HG03558 (cell line): ENCODE data around the gene ZXDC.

Experiments used
- ATAC-seq: cut with Tn5 transposase; IDR thresholded peaks from one replicate; pipeline ENCODE4 v1.9.1; 2021; ENCODE audit warnings: moderate number of reproducible peaks; ENCODE audit not compliant: unreplicated experiment; ENCODE audit errors: extremely low read depth

Gene ZXDC

DNA sequence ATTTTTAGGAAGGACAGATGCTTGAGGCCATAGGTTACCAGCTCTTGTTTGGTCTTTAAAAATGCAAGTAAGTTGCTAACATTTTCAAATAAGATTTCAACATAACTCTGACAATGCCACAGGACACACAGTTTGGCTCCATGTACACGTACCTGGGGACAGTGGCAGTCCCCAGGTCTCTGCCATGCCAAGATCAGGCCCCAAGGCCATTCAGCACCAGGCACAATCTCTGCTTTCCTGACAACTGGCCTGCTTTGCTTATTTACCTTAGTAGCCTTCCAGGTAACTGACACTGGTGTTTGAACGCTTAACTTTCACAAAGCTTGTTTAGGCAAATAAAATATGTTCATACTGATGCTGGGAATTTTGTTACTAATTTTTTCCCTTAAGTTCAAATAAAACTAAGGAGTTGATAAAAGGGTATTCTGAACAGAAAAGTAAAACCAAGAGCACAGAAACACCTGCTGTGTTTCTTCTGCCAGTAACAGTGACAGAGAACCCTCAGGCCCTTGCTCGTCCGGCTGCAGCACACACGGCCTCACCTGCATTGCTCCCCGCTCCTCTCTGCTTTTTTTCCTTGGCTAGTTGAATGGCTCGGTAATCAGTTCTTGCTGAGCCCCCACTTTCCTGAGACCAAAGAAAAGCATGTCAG is 16.5 kb downstream of the ZXDC start:
- ATAC-seq = no peak

DNA sequence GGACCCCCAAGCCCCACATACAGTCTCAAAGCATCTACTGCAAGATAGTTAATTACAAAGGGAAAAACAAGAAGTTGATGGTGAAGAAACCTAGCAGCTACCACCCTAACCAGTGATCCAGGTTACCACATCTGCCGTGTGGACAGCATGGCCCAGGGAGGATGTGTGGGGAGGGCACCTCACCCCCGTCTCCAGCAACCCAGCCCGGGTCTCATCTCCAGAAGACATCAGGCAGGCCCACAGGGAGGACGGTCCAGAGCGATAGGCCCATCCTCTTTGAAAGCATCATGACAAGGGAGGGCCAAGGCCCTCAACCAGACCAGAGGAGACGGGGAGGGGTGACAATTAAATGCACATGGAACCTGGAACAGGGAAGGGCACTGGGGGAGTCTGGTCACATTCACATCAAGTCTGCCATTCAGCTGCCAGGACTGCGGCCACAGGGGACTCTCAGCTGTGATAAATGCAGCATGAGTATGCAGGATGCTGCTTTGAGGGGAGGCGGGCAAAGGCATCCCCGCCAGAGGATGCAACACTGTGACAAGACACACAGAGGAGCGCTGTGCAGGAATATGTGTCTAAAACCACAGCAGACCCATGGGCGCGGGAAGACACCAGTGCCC is 18.8 kb downstream of the ZXDC start:
- no peak for ATAC-seq

DNA sequence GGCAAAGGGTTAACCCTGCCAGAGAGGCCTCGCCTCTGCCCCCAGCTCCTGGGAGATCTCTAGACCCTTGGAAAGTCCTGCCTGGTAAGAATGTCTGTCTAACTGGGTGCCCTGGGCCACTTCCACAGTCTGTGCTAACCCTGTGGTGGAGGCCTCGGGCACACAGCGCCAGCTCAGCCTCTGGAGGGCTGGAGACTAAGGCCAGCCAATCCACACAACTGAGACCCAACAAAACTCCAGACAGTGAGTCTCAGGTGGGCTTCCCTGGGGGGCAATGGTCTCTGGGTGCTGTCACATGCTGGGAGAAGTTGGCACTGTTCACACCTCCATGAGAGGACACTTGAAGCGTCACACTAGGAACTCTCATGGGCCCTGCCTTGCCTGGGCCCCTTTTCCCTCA is 19.5 kb downstream of the ZXDC start:
- no peak for ATAC-seq

DNA sequence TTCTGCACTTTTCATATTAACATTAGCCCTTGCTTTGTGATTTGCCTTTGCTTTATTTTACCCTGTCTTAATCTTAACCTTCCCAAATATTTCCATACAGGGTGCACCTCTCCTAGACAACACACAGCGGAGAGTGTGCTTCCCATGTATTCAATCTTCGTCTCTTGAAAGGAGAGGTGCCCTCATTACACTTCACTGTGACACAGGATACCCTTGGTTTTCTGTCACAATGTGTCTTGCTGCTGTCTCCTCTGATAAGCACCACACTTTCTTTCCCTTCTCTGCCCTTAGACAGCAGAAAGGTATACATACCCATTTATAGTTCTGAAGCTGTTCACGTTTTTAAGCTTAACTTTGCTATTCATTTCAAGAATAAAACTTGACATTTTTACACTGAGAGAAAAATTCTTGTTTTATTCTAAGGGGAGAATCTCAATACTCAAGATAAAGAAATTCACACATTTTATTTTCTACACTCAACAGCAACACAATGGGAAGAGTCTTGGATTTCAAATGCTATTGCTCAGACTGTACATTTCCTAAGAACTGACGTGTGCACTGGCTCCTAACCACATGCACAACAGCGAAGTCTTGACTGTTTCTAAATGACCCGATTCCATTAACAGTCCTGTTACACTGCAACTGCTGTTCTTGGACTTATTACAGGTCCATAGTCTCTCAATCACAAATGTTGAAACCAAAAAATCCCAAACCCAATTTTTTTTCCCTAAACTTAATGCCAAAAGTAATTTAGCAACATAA is 21.1 kb downstream of the ZXDC start:
- ATAC-seq = no peak

DNA sequence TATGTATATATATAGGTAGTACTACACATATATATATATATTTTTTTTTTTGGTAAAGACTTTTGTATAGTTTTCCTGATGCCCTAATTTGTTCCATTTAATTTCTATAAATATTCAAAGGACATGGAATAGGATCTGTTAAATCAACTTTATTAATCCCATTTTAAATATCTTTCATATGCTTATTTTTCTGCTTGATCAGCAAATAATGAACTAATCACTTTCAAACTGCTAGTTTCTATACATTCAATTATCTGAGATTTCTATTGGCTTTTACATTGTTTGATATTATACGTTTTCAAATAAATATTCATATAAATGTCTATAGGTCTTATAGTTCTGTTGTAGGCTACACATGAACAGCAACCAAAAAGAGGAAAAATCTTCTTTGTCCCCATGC is 21.7 kb downstream of the ZXDC start:
- ATAC-seq = no peak

DNA sequence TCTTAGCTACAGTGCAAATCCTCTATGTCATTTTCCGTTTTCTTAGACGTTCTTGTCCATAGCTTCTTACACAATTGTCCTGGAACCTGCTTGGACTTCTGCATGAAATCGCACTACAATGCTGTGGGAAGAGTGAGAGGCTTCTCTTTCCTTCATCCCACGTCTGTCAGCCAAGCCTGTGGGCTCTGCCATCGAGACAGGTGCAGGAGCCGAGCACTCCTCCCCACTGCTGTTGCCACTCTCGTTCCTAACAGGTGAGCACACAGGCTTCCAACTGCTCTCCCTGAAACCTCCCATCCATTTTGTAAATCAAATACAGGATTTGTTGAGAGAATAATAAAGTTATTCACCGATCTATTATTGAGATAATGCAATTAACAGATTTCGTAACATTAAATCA is 23.5 kb downstream of the ZXDC start:
- no peak for ATAC-seq

DNA sequence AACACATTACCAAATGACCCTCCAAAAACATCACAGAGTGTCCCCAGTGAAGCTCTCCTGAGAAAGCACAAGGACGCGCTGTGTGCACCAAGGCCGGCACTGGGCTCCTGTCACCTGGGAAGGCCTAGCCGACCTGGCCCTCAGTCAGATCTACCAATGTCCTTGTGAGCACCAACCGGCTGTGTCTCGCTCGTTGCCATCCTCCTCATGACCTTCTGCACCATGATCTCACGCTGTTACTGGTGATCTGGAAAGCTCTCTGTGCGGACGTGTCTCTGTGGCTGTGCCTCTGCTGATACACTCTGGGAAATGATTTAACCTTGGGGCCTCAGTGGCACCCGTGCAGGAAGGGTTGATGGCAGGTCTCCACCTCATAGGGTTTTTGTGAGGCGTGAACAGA is 24.2 kb downstream of the ZXDC start:
- no peak for ATAC-seq

DNA sequence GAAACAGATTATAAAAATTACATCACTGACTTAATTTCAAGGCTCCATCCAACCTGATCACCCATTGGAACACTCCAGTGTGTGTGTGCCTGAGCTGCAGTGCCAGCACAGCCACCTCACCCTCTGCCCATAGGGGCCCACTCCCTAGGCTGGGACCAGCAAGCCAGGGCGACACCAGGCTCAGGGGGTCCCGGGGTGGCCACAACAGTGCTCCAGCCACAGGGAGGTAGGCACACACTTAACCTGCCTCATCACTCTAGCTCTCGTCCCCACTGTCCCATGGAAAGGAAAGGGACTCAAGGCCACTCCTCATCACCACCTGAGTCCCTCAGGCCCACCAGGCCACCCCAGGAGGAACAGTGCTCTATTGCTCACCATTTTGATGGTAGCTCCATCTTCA is 24.9 kb downstream of the ZXDC start:
- ATAC-seq = no peak

DNA sequence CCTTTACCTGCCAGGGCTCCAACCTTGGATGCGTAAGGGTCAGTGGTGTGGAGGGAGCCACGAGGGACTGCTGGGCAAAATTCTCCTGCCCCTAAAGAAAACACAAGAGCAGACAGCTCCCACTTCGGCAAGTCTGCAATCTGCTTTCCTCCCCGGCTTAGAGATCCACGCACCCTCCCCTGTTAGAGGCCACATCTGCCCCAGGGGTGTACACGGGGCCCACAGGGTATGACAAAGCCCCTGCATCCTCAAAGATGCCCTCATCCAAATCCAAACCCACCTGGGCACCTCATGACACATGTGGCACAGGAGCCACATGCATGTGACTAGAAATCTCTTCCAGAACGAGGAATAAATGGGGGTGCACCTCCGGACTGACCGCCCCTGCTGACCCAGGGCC is 25.5 kb downstream of the ZXDC start:
- ATAC-seq = no peak

DNA sequence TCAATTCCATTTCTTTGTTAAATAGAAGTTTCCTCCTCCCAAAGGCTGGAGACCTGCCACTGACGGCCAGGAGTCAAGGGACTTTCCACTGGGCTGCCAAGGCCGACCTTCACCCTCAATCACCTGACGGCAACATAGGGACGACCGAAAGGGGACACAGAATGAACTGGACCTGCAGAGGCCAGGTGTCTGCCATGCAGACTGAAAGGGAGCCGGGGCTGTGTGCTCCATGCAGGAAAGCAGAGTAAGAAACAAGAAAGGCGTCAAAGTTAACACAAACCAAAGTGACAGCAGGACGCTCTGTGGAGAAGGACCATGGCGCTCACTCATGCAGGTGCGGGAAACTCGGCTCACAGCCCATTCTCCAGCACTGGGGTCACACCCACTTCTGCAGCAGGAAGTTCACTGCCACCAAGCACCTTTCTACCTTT is 26.1 kb downstream of the ZXDC start:
- no peak for ATAC-seq

DNA sequence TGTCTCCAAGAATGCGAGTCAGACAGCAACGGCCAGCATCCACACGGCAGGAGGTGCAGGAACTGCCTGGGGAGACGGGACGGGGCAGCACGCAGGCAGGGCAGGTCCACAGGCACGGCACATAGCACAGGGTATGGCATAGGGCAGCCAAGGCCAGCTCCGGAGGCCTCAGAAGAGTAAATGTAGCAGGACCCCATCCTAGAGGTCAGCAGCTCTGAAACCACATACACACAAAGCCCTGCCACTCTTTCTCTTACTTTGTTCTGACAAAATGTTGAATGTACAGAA is 26.9 kb downstream of the ZXDC start:
- no peak for ATAC-seq

DNA sequence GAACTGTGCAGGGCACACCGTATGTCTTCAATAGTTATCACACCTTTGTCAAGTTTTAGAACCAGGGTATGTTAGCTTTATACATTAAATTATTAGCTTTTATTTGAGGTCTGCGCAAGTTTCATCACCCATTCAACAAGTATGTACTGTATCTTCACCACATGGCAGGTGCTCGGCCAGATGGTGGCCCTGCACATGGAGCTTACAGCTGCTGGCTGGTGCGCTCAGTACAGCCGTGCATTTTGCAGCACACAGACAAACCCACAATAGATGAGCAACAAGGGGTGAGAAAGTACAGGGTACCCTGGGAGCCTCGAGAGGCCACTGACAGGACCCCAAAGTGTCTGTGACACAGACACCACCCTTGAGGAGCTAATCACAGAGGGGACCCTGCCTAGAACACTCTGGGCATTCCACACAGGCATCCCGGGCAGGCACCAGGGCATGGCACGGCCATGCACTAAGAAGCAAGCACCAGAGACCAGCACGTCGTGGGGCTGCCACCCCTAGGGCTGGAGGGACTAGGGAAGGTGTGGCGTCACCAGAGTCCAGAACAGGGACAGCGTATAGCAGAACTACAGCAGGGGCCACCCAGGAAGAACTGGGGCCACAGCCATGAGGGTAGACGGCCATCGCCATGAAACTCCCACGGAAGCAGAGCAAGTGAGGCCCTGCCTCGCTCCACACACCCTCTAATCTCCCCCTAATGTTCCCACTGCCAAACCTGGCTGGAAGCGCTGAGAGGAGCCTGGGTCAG is 27.4 kb downstream of the ZXDC start:
- ATAC-seq = no peak

DNA sequence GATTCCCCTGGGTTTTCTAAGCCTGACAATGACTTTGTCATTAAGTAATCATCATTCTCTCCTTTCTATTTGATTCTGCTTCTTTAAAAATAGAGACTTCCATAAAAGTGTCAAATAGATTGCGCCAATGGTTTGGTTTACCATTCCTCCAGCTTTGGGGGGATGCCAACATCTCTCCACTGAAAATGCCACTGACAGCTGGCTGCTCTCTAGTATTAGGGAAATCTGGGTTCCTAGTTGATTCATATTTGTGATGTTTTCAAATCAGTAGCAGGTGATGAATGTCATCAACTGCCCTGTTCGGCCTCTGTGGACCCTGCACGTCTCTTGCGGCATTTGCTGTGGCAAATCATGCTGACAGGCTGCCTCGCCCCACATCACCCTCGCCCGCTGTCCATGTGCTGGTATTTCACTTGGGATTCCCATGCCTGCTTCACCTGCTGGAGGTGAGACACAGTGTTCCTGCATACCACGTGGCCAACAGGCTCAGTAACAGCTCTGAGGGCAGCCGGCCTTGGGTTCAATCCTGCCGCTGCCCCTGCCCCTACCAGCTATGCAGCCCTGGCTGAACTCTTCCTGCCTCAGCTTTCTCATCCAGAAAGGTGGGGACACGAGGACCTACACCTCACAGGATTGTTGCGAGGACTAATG is 28.1 kb downstream of the ZXDC start:
- no peak for ATAC-seq

DNA sequence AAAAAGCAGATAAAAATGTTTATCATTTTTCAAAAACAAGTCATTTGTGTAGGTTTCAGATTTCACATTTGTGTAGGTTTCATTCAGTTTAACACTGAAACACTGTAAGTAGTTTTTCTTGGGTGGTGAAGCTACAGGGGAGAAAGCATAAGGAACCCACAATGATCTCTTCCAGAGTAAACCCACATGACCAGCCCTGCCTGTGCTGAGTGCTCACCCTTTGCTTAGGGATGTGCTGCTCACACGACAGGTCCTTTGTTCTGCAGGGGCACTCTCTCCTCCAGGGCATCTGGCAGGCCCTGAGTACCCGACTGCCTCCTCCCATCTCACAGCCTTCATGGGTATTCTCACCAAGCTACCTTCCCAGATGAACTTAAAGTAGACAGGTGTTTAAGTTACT is 28.9 kb downstream of the ZXDC start:
- no peak for ATAC-seq

DNA sequence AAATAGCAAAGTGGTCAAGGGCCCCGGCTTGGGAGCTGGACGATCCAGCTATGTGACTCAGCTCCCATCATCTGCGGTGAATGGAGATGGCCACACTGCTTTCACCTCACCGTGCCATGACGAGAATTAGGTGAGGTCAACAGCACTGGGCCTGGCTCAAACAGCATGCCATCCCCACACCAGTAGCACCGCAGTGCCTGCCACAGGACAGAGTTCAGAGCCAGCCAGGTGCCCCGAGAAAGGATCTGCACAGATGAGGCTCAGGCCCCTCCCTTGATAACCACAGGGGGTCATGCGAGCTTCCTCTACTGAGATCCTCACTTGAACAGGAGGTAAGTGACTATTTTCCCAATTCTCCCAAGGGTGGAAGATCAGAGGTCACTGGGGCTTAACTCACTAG is 29.4 kb downstream of the ZXDC start:
- ATAC-seq = no peak

DNA sequence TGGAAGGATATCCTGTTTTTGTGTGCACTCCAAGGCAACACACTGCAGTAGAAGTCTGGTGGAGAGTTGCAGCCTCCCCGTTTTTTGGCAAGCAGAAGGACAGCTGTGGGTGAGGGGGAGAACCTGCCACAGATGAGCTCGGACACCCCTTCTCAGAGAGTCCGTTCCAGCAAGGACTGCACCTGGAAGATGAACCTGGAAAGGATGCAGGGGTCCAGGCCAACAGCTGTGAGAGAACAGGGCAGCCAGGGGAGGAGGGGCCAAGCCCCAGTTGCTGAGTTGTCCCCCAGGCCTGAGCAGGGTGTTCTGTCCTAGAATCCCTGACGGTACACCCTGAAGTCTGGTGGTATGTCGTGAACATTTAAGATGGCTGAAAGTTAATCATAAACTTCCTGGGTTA is 30.2 kb downstream of the ZXDC start:
- ATAC-seq = no peak

DNA sequence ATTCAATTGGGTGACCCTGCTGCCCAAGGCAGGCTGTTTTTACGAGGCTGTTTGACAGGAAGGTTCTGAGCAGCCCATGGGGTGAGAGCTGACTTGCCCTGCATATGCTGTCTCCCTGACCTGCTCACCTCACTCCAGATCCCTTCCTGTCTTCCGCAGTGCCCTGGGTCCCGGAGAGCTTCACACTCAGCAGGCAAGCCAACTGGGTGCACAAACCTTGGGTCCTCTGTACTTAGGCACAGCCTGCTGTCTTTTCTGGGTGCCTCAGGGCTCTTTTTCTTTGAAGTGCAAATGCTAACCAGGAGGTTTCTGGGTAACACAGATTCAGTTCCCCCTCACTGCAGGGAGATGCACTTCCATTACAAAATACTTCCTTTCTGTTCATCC is 32.8 kb downstream of the ZXDC start:
- ATAC-seq = no peak

DNA sequence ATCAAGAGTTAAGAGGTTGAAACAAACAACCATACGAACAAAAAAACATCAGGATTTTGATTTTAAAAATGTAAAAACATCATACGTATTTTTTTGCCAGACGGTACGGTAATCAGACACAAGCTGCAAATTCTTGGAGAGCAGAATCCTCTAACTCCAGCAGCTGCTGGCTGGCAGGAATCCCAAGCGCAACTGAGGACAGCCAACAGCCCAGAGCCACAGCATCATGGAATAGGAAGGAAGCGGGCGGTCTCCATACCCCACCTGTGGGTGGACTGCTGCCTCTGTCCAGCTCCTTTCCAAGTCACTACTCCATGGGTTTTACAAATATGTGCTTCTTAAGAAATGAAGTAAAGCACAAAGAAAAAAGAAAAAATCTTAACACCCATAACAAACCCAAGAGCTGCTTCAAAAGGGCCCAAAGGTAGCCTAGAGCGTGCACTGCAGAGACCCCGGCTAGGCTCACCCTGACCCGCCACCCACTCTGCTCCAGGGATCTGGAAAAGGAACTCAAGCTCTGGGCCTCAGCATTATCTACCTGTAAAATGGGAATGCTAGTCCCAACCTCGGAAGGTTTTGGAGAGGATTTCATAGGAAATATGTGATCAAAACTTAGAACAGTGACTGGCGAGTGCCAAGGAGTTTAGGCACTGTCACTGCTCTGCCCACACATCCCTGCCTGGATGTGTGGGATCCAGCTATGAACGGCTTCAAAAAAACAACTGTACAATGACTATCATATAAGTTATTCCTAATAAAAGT is 33.4 kb downstream of the ZXDC start:
- no peak for ATAC-seq

DNA sequence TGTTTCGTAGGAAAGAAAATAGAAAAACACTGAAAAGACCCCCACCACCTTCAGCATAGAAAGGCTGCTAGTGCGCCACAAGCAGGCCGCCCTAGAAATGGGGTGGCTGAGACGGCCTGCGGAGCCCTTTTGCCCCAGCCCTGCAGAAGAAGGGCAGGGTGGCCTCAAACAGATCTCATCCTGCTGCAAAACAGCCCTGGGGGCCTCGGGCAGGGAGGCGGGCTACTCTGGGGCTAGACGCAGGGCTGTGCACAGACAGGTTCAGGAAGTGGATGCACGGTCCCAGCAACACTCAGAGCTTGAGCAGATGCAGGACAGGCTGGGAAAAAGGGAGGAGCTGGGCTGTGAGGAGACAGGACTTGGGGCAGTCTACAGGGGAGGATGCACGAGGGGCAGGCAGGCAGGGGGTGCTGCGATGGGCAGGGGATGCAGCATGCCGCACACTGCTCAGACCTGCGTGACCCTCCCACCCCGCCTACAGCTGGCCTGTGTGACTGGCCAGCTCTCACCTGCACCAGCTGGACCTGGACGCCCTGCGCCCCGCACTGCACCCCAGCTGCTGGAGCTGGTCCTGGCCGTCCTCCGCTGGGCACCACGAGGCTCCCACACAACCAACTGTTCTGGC is 34.3 kb downstream of the ZXDC start:
- no peak for ATAC-seq

DNA sequence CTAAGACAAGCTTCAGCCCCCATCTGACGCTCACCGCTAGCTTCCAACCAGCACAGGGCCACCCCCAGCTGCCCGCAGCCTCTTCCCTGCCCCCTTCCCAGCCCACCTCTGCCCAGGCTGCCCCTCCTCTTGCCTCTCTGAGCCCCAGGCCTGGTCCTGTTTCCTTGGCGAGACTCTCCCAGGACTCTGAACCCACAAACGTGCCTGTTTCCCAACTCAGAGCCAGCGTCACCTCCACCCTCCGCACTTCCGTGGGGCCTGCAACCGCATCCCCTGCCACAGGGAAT is 35.0 kb downstream of the ZXDC start:
- no peak for ATAC-seq
